ENCODE data around the gene CBLN3.
"Not testable (repeated sequence)": the region's sequence is repeated elsewhere in the genome, so short reads cannot be mapped to it uniquely, and the experiment has no call there.

CBLN3 gene

DNA sequence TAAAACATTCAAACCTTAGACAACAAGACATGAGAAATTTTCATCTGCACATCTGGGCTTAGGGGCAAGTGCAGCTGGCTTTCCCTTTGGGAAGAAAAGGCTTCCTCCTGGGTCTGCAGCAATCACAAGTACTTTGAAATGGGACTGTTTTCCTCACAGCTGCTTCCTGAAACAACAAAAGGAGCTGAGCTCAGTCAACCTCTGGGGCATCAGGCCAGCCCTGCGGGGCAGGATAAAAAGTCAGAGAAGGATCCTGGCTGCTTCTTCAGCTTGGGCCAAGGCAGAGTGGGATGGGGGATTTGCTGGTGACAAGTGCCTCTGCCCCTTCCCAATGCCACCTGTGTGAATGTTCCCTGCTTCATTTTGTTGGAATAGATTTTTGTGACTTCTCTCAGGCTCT is 29.3 kb upstream of the CBLN3 start:
- no peak overlapping the region for H3K27ac ChIP-seq (ENCODE audit: low read depth, low read length, poor library complexity, severe bottlenecking)
- no peaks in the 10 kb centered on the region for H3K9me2 ChIP-seq (ENCODE audit: low read depth, low read length)
- 0 out of 2 replicates have a peak, but pooled peaks cover 9% of the 10 kb centered on the region for H3K36me3 ChIP-seq (ENCODE audit: insufficient read depth, low read length)
- peaks cover 12% of the 10 kb centered on the region for H3K4me1 ChIP-seq (ENCODE audit: insufficient read depth, low read length, severe bottlenecking)
- TF ChIP-seq, protein P1, sequence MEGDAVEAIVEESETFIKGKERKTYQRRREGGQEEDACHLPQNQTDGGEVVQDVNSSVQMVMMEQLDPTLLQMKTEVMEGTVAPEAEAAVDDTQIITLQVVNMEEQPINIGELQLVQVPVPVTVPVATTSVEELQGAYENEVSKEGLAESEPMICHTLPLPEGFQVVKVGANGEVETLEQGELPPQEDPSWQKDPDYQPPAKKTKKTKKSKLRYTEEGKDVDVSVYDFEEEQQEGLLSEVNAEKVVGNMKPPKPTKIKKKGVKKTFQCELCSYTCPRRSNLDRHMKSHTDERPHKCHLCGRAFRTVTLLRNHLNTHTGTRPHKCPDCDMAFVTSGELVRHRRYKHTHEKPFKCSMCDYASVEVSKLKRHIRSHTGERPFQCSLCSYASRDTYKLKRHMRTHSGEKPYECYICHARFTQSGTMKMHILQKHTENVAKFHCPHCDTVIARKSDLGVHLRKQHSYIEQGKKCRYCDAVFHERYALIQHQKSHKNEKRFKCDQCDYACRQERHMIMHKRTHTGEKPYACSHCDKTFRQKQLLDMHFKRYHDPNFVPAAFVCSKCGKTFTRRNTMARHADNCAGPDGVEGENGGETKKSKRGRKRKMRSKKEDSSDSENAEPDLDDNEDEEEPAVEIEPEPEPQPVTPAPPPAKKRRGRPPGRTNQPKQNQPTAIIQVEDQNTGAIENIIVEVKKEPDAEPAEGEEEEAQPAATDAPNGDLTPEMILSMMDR (IDR thresholded peaks at IDR 0.05; ENCODE audit: low read length): no peak
- TF ChIP-seq EZH2 (IDR thresholded peaks at IDR 0.05; ENCODE audit: borderline replicate concordance, low read length): no peak
- H3K4me3 ChIP-seq (ENCODE audit: low read depth, low read length, poor library complexity, severe bottlenecking): no peak overlapping the region
- H3K27me3 ChIP-seq (ENCODE audit: insufficient read depth, low read length): no peaks in the 10 kb centered on the region
- no peaks in the 10 kb centered on the region for H3K79me2 ChIP-seq (ENCODE audit: insufficient read depth, low read length)
- H4K20me1 ChIP-seq (ENCODE audit: insufficient read depth, low read length): no peaks in the 10 kb centered on the region
- no peak overlapping the region for H3K4me2 ChIP-seq (ENCODE audit: low read length)
- H2AFZ ChIP-seq (ENCODE audit: low read length): no peak overlapping the region
- no peaks in the 10 kb centered on the region for H3F3A ChIP-seq (ENCODE audit: insufficient read depth, low read length)
- H3K9ac ChIP-seq (ENCODE audit: low read length): no peak overlapping the region
- H3K9me3 ChIP-seq (ENCODE audit: low read length): no peaks in the 10 kb centered on the region

DNA sequence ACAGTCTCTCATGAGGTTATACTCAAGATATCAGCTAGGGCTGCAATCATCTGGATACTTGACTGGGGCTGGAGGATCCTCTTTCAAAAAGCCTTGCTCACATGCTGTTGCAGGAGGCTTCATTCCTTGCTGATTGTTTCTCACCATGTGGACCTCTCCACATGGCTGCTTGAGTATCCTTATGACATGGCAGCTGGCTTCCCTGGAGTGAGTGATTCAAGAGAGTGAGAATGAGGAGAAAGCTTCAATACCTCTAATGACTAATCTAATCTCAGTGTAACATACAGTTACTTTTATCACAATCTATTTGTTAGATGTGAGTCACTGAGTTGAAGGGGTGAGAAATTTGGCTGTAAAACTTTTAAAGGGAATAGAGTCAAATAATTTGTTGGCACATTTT is 27.5 kb upstream of the CBLN3 start:
- H3K9me2 ChIP-seq (ENCODE audit: low read depth, low read length): no peaks in the 10 kb centered on the region
- H3K79me2 ChIP-seq (ENCODE audit: insufficient read depth, low read length): no peaks in the 10 kb centered on the region
- no peaks in the 10 kb centered on the region for H3K4me1 ChIP-seq (ENCODE audit: insufficient read depth, low read length, severe bottlenecking)
- no peak for TF ChIP-seq EZH2 (IDR thresholded peaks at IDR 0.05; ENCODE audit: borderline replicate concordance, low read length)
- TF ChIP-seq, protein P1 (IDR thresholded peaks at IDR 0.05; ENCODE audit: low read length): no peak
- no peak overlapping the region for H2AFZ ChIP-seq (ENCODE audit: low read length)
- no peaks in the 10 kb centered on the region for H4K20me1 ChIP-seq (ENCODE audit: insufficient read depth, low read length)
- H3K4me2 ChIP-seq (ENCODE audit: low read length): no peak overlapping the region
- peaks cover 9% of the 10 kb centered on the region; the same call in 1 of the 2 replicates for H3K36me3 ChIP-seq (ENCODE audit: insufficient read depth, low read length)
- H3K27ac ChIP-seq (ENCODE audit: low read depth, low read length, poor library complexity, severe bottlenecking): no peak overlapping the region
- H3K9me3 ChIP-seq (ENCODE audit: low read length): no peaks in the 10 kb centered on the region
- no peak overlapping the region for H3K9ac ChIP-seq (ENCODE audit: low read length)
- H3K4me3 ChIP-seq (ENCODE audit: low read depth, low read length, poor library complexity, severe bottlenecking): no peak overlapping the region
- no peaks in the 10 kb centered on the region for H3K27me3 ChIP-seq (ENCODE audit: insufficient read depth, low read length)
- H3F3A ChIP-seq (ENCODE audit: insufficient read depth, low read length): no peaks in the 10 kb centered on the region

DNA sequence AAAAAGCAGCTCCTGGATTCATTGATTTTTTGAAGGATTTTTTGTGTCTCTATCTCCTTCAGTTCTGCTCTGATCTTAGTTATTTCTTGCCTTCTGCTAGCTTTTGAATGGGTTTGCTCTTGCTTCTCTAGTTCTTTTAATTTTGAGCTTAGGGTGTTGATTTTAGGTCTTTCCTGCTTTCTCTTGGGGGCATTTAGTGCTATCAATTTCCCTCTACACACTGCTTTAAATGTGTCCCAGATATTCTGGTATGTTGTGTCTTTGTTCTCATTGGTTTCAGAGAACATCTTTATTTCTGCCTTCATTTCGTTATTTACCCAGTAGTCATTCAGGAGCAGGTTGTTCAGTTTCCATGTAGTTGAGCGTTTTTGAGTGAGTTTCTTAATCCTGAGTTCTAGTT is 21.4 kb upstream of the CBLN3 start:
- H3K9me3 ChIP-seq (ENCODE audit: low read length); H3K79me2 ChIP-seq (ENCODE audit: insufficient read depth, low read length); H3F3A ChIP-seq (ENCODE audit: insufficient read depth, low read length); H2AFZ ChIP-seq (ENCODE audit: low read length); H3K27me3 ChIP-seq (ENCODE audit: insufficient read depth, low read length); H3K4me1 ChIP-seq (ENCODE audit: insufficient read depth, low read length, severe bottlenecking); H3K4me3 ChIP-seq (ENCODE audit: low read depth, low read length, poor library complexity, severe bottlenecking); H3K4me2 ChIP-seq (ENCODE audit: low read length); H3K27ac ChIP-seq (ENCODE audit: low read depth, low read length, poor library complexity, severe bottlenecking); H3K36me3 ChIP-seq (ENCODE audit: insufficient read depth, low read length); H4K20me1 ChIP-seq (ENCODE audit: insufficient read depth, low read length); H3K9me2 ChIP-seq (ENCODE audit: low read depth, low read length); H3K9ac ChIP-seq (ENCODE audit: low read length): not testable (repeated sequence)

DNA sequence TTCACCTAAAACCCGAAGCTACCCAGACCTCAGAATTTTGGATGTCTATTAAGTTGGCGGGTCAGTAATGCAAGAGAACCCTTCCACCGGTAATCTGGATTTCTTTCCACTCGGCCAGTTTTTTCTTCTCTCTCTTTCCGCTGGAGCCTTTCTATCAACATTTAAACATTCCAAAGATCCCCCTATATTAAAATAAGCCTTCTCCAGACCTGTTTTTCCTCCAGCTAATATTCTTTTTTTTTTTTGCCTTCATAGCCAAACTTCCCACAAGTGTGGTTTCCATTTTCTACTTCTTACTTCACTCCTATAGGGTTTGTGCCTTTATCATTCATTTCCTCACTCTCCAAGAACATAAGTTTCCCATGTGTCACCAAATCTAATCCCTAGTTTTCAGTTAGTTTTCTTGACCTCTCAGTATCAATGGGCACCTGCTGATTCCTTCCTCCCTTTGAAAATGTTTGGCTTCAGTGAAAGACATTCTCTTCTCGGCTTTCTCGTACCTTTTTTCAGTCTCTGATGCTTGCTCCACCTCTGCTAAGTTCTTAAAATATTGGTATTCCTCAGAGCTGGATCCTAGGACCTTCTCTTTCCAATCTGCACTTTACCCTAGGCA is 13.7 kb upstream of the CBLN3 start:
- H3F3A ChIP-seq (ENCODE audit: insufficient read depth, low read length): no peaks in the 10 kb centered on the region; the same call in 1 of the 2 replicates
- H3K36me3 ChIP-seq (ENCODE audit: insufficient read depth, low read length): peaks cover 40% of the 10 kb centered on the region
- H3K9me2 ChIP-seq (ENCODE audit: low read depth, low read length): no peaks in the 10 kb centered on the region
- no peaks in the 10 kb centered on the region for H3K27me3 ChIP-seq (ENCODE audit: insufficient read depth, low read length)
- H3K9ac ChIP-seq (ENCODE audit: low read length): peak overlapping the region; percentile 94
- 0 out of 2 replicates have a peak, but pooled peaks cover 6% of the 10 kb centered on the region for H3K79me2 ChIP-seq (ENCODE audit: insufficient read depth, low read length)
- H3K27ac ChIP-seq (ENCODE audit: low read depth, low read length, poor library complexity, severe bottlenecking): peak overlapping the region; percentile 49
- TF ChIP-seq EZH2 (IDR thresholded peaks at IDR 0.05; ENCODE audit: borderline replicate concordance, low read length): no peak
- H3K4me2 ChIP-seq (ENCODE audit: low read length): peak overlapping the region; percentile 84
- H3K9me3 ChIP-seq (ENCODE audit: low read length): no peaks in the 10 kb centered on the region
- H3K4me1 ChIP-seq (ENCODE audit: insufficient read depth, low read length, severe bottlenecking): peaks cover 26% of the 10 kb centered on the region
- H4K20me1 ChIP-seq (ENCODE audit: insufficient read depth, low read length): no peaks in the 10 kb centered on the region
- H2AFZ ChIP-seq (ENCODE audit: low read length): no peak overlapping the region
- peak overlapping the region; percentile 78 for H3K4me3 ChIP-seq (ENCODE audit: low read depth, low read length, poor library complexity, severe bottlenecking)

Measured in OCI-LY1 (cell line).